ENCODE results near the gene TIMM23B.
"Not testable (repeated sequence)": the region's sequence is repeated elsewhere in the genome, so short reads cannot be mapped to it uniquely, and the experiment has no call there.

TIMM23B gene, protein sequence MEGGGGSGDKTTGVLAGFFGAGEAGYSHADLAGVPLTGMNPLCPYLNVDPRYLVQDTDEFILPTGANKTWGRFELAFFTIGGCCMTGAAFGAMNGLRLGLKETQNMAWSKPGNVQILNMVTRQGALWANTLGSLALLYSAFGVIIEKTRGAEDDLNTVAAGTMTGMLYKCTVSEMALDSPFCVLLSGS

DNA sequence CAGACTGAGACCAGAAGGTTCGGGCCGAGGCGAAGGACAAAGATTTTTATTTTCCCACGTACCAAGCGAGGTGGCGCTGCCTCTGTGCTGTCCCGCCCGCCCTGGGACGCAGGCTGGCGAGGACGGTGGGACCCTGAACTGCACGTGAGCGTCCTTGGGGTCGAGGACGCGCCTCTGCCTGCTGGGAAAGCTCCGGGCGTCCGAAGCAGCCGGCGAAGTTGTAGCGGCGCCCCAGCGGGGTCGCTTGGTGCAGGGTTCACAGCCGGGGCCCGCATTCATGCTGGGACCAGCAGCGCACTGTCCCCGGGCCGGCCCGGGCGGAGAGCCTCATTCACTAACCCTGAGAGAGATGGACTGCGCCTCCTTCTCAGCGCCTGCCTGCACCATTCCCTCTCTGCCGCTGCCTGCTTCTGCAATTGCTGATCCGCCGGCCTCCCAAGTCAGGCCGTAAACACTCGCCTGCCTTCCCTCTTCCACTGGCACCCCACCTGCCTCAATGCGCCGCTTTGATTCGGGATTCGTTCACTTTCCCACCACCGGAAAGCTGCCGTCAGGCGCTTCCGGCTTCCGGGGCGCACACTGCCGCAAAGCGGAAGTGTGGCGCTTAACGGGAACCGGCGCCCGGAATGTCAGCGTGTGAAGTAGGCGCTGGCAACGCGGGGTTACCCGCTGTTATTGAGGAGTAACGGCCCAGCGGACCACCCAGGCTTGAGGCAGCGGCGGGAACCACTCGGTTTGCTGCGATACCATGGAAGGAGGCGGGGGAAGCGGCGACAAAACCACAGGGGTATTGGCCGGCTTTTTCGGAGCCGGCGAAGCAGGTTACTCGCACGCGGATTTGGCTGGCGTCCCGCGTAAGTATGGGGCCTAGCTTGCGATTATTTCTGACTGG, at the start of gene TIMM23B, which contains the start of gene PARG:
Gene TIMM23B (plus strand): TSS at position 607 of the 892 bp plus-strand sequence. CDS start 142 bp downstream, at position 749.
Gene PARG (minus strand): TSS at position 581 of the 892 bp plus-strand sequence. CDS start 302 bp downstream, at position 279.
- in situ Hi-C loops (cut with MboI; ENCODE audit: low sequenced_read_pairs): not testable (repeated sequence)

DNA sequence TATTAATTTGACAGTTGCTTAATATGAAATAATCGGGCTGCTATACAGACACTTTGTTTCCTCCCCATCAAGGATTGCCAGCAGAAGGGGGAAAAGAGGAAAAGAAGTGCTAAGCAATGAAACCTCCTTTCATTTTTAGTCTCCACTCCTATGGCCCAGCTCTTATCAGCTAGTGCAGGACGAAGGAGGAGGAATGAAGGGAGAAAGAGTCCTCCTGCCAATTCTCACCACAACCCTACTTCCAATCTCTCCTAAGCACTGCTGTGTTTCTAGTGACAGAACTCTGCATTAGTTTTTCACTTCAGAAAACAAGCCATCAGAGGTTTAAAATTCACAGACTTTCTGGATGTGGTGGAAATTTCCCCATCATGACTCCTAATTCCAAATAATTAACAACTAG, 41.9 kb upstream of the TIMM23B start:
- in situ Hi-C loops (cut with MboI; ENCODE audit: low sequenced_read_pairs): not testable (repeated sequence)

DNA sequence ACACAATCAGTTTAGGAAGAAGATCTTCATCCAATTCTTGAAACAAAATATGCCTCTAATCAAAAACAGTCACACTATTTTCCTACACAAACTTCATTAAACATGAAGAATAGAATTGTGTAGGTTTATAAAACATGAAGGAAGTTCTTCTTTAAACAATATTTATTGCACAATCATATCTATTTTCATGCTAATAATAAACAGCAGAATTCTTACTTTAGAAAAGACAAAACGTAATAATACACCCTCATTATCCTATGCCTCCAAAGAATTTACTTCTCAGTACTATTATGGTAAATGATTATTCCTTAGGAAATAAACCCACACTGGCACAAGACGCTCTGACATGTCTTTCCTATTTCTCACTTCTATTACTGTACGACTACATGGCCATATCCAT, 41.4 kb upstream of the TIMM23B start:
- in situ Hi-C loops (cut with MboI; ENCODE audit: low sequenced_read_pairs): not testable (repeated sequence)

- in situ Hi-C loops (cut with MboI; ENCODE audit: low sequenced_read_pairs): not testable (repeated sequence)
Observed at GRCh38 chr10:49903829-49904228, 38.0 kb upstream of the TIMM23B start.

DNA sequence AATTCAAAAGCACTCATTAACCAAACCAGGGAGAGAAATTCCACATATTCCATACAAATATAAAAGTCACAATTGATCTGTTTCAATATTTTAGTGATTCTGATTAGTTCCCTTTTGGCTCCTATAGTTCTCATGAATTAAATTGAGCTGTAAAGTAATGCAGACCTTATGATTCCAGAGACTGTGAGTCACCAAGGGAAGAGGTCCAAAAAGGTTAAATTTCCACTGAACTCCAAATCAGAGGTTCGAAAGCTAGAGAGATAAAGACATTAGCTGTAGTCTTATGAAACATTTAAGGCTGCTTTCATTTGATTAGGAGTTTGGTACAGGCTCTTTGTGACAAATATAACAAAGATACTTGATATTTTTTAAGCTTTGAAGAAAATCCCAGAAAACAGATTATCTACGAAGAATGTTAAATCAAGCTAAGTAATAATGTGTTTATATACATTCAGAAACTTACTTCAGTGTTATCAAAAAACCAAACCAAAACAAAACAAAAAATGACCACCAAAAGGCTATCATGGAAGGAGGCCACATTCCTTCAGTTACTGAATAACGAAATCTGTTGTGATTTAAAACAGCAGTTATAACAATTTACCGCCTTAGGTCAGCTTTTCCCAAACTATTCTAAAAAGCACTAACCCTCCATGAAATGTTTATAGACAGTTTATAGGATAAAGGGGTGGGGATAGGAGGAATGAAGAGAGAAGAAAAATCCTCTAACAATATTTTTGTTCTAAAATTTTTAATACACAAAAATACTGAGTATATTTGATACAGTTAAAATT, 33.4 kb upstream of the TIMM23B start:
- in situ Hi-C loops (cut with MboI; ENCODE audit: low sequenced_read_pairs): not testable (repeated sequence)

- in situ Hi-C loops (cut with MboI; ENCODE audit: low sequenced_read_pairs): not testable (repeated sequence)
Observed at GRCh38 chr10:49910295-49910694, 31.6 kb upstream of the TIMM23B start.

- in situ Hi-C loops (cut with MboI; ENCODE audit: low sequenced_read_pairs): not testable (repeated sequence)
Observed at GRCh38 chr10:49916451-49916850, 25.4 kb upstream of the TIMM23B start.

DNA sequence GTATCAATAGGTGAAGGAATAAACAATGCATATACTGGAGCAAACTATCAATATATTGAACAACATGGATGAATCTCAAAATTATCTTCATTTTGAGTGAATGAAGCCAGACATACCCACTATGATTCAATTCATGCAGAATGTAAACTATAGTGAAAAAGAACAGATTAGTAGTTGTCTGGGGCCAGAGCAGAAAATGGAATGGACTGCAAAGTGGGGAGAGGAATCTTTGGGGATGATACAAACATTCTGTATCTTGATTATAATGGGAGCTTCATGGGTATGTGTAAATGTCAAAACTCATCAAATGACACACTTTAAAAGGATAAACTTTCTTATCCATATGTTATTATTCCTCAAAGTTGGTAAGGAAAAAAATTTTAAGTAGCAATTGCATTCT, 23.9 kb upstream of the TIMM23B start:
- in situ Hi-C loops (cut with MboI; ENCODE audit: low sequenced_read_pairs): not testable (repeated sequence)

DNA sequence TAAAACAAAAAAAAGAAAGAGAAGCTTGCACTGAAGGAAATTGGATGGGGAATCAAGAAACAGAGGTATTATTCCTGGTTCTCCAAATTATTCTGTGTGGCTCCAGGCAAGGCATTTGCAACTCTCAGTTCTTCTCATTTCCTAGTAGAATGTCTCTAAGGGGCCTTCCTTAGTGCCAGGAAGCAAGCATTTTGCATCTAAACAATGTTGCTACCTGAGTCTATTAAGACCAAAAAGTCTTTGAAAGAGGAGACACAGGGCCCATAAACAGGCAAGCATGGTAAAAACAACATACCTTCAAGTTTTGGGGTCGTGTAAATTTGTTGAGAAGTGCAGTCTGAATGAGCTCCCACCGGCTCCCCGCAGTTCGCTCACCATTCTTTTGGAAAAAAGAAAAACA, 19.8 kb upstream of the TIMM23B start:
- in situ Hi-C loops (cut with MboI; ENCODE audit: low sequenced_read_pairs): not testable (repeated sequence)

- in situ Hi-C loops (cut with MboI; ENCODE audit: low sequenced_read_pairs): not testable (repeated sequence)
Observed at GRCh38 chr10:49923572-49923971, 18.3 kb upstream of the TIMM23B start.

DNA sequence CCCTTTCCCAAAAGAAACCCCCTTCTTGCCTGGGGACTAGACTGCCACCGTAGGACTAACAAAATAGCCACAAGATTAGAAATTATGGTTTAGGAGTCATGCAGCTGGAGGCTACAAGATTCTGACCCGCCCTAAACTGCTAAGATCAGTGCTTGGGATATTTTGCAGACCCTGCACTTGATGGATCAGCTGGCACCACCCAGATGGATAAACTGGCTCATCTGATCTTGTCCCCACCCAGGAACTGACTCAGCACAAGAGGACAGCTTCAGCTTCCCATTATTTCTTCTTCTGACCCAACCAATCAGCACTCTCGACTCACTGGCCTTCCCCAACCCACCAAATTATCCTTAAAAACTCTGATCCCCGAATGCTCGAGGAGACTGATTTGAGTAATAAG, 10.6 kb upstream of the TIMM23B start:
- in situ Hi-C loops (cut with MboI; ENCODE audit: low sequenced_read_pairs): not testable (repeated sequence)

- in situ Hi-C loops (cut with MboI; ENCODE audit: low sequenced_read_pairs): not testable (repeated sequence)
Observed at GRCh38 chr10:49931959-49932728, 9.7 kb upstream of the TIMM23B start.

GRCh38 chr10:49942339-49942705, 469 bp downstream of the TIMM23B start:
- in situ Hi-C loops (cut with MboI; ENCODE audit: low sequenced_read_pairs): not testable (repeated sequence)

DNA sequence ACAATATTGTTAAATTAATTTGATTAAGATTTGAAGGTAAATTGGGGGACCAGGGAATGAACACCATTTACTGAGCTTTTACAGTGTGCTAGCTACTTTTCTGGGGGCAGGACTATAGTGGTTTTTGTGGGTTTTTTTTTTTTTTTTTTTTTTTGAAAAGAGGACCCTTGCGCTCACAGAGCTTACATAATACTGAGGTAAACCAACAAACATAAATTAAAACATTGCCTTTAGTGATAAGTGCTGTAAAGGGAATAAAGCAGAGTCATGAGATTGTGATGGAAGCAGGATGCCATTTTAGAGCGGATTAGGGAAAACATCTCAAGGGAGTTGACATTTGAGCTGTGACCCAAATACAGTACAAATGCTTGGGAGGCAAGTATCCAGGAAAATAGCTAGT, 1.8 kb downstream of the TIMM23B start:
- in situ Hi-C loops (cut with MboI; ENCODE audit: low sequenced_read_pairs): not testable (repeated sequence)

DNA sequence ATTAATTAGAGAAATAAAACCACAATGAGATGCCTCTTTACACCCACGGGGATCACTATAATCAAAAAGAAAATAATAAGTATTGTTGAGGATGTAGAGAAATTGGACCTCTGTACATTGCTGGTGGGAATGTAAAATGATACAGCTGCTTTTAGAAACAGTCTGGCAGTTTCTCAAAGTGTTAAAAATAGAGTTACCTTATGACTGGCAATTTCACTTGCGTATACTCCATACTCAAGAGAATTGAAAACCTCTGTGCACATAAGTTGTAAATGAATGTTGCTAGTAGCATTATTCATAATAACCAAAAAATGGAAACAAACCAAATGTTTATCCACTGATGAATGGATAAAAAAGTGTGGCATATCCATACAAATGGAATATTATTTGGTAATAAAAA, 6.3 kb downstream of the TIMM23B start:
- in situ Hi-C loops (cut with MboI; ENCODE audit: low sequenced_read_pairs): not testable (repeated sequence)

- in situ Hi-C loops (cut with MboI; ENCODE audit: low sequenced_read_pairs): not testable (repeated sequence)
Observed at GRCh38 chr10:49948737-49949136, 6.9 kb downstream of the TIMM23B start.

DNA sequence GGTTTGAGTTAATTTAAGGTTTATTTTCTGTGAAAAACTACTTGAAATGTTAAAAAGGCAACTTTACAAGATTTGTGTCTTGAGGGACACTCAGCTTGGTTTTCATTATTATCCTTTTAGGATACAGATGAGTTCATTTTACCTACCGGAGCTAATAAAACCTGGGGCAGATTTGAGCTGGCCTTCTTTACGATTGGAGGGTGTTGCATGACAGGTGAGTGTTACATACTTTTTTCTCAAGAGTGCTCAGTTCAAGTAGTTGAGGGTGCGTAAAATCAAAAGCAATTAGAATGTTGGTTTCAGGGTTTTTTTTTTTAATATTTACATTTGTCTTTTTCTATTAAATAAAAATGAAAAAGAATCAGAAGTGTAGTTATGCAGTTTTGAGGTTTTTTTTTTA, 10.2 kb downstream of the TIMM23B start:
- in situ Hi-C loops (cut with MboI; ENCODE audit: low sequenced_read_pairs): not testable (repeated sequence)

- in situ Hi-C loops (cut with MboI; ENCODE audit: low sequenced_read_pairs): not testable (repeated sequence)
Observed at GRCh38 chr10:49953122-49953521, 11.3 kb downstream of the TIMM23B start.

DNA sequence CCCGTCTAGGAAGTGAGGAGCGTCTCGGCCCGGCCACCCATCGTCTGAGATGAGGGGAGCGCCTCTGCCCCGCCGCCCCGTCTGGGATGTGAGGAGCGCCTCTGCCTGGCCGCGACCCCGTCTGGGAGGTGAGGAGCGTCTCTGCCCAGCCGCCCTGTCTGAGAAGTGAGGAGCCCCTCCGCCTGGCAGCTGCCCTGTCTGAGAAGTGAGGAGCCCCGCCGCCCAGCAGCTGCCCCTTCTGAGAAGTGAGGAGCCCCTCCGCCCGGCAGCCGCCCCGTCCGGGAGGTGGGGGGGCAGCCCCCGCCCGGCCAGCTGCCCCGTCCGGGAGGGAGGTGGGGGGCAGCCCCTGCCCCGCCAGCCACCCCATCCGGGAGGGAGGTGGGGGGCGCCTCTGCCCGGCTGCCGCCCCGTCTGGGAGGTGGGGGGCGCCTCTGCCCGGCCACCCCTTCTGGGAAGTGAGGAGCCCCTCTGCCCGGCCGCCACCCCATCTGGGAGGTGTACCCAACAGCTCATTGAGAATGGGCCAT, 28.5 kb downstream of the TIMM23B start:
- in situ Hi-C loops (cut with MboI; ENCODE audit: low sequenced_read_pairs): not testable (repeated sequence)

- in situ Hi-C loops (cut with MboI; ENCODE audit: low sequenced_read_pairs): not testable (repeated sequence)
Observed at GRCh38 chr10:49971466-49971865, 29.6 kb downstream of the TIMM23B start.

All from hTERT RPE-1 (cell line).